Nephron (organoid): ENCODE data around the gene PCSK7.
A peak's percentile ranks its signal among the peaks of the same experiment; 100 is the strongest.

Experiments used
- H3K27ac Mint-ChIP-seq, 3 experiments: 2 replicates each; pipeline ENCODE4 v1.8.0; 2020; ENCODE audit warnings: mixed read lengths in 3 of 3, mild to moderate bottlenecking in 2 of 3, moderate library complexity in 1 of 3
- H3K27me3 Mint-ChIP-seq: 2 replicates; pipeline ENCODE4 v1.8.0; 2021; ENCODE audit warnings: low read depth, mild to moderate bottlenecking, moderate library complexity, mixed read lengths
- H3K36me3 Mint-ChIP-seq: 2 replicates; pipeline ENCODE4 v1.8.0; 2020; ENCODE audit warnings: low read depth, mixed read lengths
- H3K4me1 Mint-ChIP-seq: 2 replicates; pipeline ENCODE4 v1.8.0; 2020; ENCODE audit warnings: mixed read lengths
- H3K4me3 Mint-ChIP-seq, 3 experiments: 2 replicates each; pipeline ENCODE4 v1.8.0; 2020; ENCODE audit warnings: mild to moderate bottlenecking in 3 of 3, mixed read lengths in 3 of 3, moderate library complexity in 2 of 3
- H3K9me3 Mint-ChIP-seq: 2 replicates; pipeline ENCODE4 v1.8.0; 2020; ENCODE audit warnings: mixed read lengths
- CTCF ChIP-seq, 3 experiments: fragments of 200-600 bp; sonication (generic); IDR thresholded peaks; one replicate each; pipeline ENCODE4 v1.5.0; 2021; ENCODE audit warnings: antibody characterized with exemption in 3 of 3; ENCODE audit not compliant: unreplicated experiment in 3 of 3

PCSK7 gene

GRCh38 chr11:117179048-117179999, 52.5 kb downstream of the PCSK7 start:
- H3K4me3 Mint-ChIP-seq = peak overlapping the region; percentile 97 to 99 (median 97)
- peak overlapping the region; percentile 88 to 98 (median 95) for H3K27ac Mint-ChIP-seq
- no peaks in the 10 kb centered on the region for H3K9me3 Mint-ChIP-seq
- peaks cover 14% of the 10 kb centered on the region for H3K36me3 Mint-ChIP-seq
- TF ChIP-seq CTCF (IDR thresholded peaks at IDR 0.05; ENCODE audit: unreplicated experiment in 3 of 3) = no peak
- peaks cover 37% of the 10 kb centered on the region for H3K4me1 Mint-ChIP-seq
- H3K27me3 Mint-ChIP-seq = peaks cover 4% of the 10 kb centered on the region

GRCh38 chr11:117178210-117179034, 53.5 kb downstream of the PCSK7 start, which contains the start of gene SIDT2:
SIDT2 (plus strand) TSS chr11:117178743; CDS start chr11:117179264, 521 bp downstream.
- peaks cover 5% of the 10 kb centered on the region for H3K36me3 Mint-ChIP-seq

GRCh38 chr11:117177534-117178209, 54.2 kb downstream of the PCSK7 start:
- TF ChIP-seq CTCF (IDR thresholded peaks at IDR 0.05; ENCODE audit: unreplicated experiment in 3 of 3) = no peak
- Mint-ChIP-seq H3K9me3 (no peaks in the 10 kb centered on the region), H3K4me3 (peak overlapping the region; percentile 97 to 99 (median 97)), H3K27me3 (peaks cover 4% of the 10 kb centered on the region), H3K27ac (peak overlapping the region; percentile 95 to 98 (median 96)), H3K4me1 (peaks cover 51% of the 10 kb centered on the region), H3K36me3 (peaks cover 2% of the 10 kb centered on the region)

More at GRCh38 chr11:117178210-117179034, 53.5 kb downstream of the PCSK7 start, which contains the start of gene SIDT2:
- Mint-ChIP-seq H3K27ac (peak within 1 kb of the TSS; percentile 95 to 98 (median 96)), H3K27me3 (peaks cover 4% of the 10 kb centered on the region), H3K4me3 (peak within 1 kb of the TSS; percentile 97 to 99 (median 97)), H3K9me3 (no peaks in the 10 kb centered on the region), H3K4me1 (peaks cover 44% of the 10 kb centered on the region)
- TF ChIP-seq CTCF (IDR thresholded peaks at IDR 0.05; ENCODE audit: unreplicated experiment in 3 of 3) = no peak

- Mint-ChIP-seq H3K4me1 (peaks cover 66% of the 10 kb centered on the region), H3K4me3 (no peak overlapping the region), H3K27me3 (peaks cover 4% of the 10 kb centered on the region), H3K36me3 (peaks cover under 1% of the 10 kb centered on the region), H3K27ac (peak overlapping the region in 1 of 3 experiments; percentile 81), H3K9me3 (no peaks in the 10 kb centered on the region)
- TF ChIP-seq CTCF (IDR thresholded peaks at IDR 0.05; ENCODE audit: unreplicated experiment in 3 of 3) = no peak
Observed at GRCh38 chr11:117176186-117176585, 55.7 kb downstream of the PCSK7 start.

DNA sequence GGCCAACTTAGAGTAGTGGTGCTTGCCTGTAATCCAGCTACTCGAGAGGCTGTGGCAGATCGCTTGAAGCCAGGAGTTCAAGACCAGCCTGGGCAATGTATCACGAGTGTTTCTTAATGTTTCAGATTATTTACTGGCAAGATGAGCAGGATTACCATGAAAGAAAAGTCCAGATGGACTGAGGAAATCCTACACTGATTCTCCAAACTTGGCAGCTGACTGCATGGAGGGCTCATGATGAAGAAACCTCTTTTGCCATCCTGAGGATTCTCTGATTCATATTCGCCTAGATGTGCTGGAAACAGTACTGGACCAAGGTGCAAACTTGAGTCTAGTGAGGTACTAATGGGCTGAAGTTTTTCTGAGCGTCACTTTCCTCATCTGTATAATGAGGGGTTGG, 56.1 kb downstream of the PCSK7 start:
- H3K9me3 Mint-ChIP-seq = no peaks in the 10 kb centered on the region
- peaks cover 4% of the 10 kb centered on the region for H3K36me3 Mint-ChIP-seq
- H3K27ac Mint-ChIP-seq = peak overlapping the region; percentile 34 to 81 (median 71)
- TF ChIP-seq CTCF (IDR thresholded peaks at IDR 0.05; ENCODE audit: unreplicated experiment in 3 of 3) = no peak
- peaks cover 66% of the 10 kb centered on the region for H3K4me1 Mint-ChIP-seq
- H3K27me3 Mint-ChIP-seq = peaks cover 4% of the 10 kb centered on the region
- H3K4me3 Mint-ChIP-seq = peak overlapping the region in 1 of 3 experiments; percentile 57
